GM10248 (cell line): Measurements from ENCODE around the gene CANX.

Experiments used
- CTCF ChIA-PET: fragments of 300-600 bp; sonication (Branson Sonifier 250); formaldehyde crosslinking; extraction: SDS; loops from one replicate; lab custom pipeline; 2021; ENCODE audit warnings: antibody characterized with exemption; lab: Yijun Ruan, JAX
- POLR2A ChIA-PET: fragments of 350-650 bp; sonication (Branson Sonifier 250); formaldehyde crosslinking; extraction: SDS; loops from one replicate; lab custom pipeline; 2020; ENCODE audit warnings: antibody characterized with exemption; lab: Yijun Ruan, JAX
- DNase-seq: peaks from one replicate; pipeline ENCODE4 v3.0.0; 2012; ENCODE audit errors: extremely low spot score
- TF ChIP-seq, protein P1 (sequence below): IDR thresholded peaks from 2 replicates; pipeline ENCODE4 v1.5.1; 2012; ENCODE audit warnings: mild to moderate bottlenecking, low read depth; ENCODE audit errors: extremely low read depth, missing control alignments, control extremely low read depth

The CANX gene

DNA sequence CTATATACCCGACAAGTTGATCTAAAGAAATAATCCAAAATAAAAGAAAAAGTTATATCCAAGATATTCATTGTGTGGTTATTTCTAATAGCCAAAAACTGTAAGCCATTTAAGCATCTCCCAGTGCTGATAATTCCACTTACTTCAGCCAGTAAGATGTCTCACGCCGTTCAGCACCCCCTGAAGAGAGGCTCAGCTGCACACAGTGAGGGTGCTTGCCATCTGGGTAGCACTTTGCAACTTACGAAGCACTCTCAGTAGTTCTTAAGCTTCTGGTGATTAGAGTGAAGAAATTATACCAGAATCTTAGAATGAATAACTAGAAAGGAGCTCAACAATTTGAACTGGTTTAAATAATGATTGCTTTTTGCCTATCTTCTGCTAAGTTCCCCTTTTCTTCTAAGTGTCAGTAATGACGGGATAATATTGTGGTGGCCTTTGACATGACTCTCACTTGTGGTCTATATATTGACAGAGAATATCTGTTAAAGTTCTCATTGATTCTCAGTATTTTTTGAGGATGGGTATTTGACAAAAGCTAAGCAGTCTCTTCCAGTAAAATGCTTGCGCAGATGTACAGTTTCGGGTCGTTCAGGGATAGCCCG lies 68.8 kb downstream of the CANX start:
- CTCF ChIA-PET: interaction anchor here (1.5 to 2.5 kb wide), 3 partner anchors 9 to 35 kb away, joined by 4 to 14 read pairs (median 10); no protein-coding TSS in a partner anchor
- DNase-seq: no peak
- POLR2A ChIA-PET: no interaction called here
- TF ChIP-seq, protein P1, sequence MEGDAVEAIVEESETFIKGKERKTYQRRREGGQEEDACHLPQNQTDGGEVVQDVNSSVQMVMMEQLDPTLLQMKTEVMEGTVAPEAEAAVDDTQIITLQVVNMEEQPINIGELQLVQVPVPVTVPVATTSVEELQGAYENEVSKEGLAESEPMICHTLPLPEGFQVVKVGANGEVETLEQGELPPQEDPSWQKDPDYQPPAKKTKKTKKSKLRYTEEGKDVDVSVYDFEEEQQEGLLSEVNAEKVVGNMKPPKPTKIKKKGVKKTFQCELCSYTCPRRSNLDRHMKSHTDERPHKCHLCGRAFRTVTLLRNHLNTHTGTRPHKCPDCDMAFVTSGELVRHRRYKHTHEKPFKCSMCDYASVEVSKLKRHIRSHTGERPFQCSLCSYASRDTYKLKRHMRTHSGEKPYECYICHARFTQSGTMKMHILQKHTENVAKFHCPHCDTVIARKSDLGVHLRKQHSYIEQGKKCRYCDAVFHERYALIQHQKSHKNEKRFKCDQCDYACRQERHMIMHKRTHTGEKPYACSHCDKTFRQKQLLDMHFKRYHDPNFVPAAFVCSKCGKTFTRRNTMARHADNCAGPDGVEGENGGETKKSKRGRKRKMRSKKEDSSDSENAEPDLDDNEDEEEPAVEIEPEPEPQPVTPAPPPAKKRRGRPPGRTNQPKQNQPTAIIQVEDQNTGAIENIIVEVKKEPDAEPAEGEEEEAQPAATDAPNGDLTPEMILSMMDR: no peak

DNA sequence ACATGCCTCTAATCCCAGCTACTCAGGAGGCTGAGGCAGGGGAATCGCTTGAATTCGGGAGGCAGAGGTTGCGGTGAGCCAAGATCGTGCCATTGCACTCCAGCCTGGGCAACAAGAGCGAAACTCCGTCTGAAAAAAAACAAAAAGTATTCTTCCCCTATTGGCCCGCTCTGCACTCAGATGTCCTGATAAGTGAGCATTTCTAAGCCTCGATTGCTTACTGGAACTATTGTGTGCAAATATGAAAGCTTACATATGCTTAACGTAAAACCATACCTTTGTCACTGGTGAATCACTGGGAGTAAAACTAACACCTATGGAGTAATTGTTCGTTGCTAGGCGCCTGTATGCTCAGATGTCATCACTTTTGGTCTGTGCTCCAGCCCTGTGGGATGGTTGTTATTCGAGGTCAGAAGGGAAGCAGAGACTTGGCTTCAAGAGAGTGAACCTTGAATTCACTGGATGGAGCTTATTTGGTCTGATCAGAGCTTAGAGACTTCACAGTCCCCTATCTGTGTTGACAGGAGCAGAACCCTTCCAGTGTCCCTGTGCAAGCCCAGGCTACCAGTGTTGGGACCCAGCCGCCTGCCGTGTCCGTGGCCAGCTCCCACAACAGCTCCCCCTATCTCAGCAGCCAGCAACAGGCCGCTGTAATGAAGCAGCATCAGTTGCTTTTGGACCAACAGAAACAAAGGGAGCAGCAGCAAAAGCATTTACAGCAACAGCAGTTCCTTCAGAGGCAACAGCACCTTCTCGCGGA lies 69.7 kb downstream of the CANX start:
- CTCF ChIA-PET: interaction anchor here (1.5 to 2.5 kb wide), 4 partner anchors 9 to 34 kb away, joined by 4 to 14 read pairs (median 9); no protein-coding TSS in a partner anchor
- TF ChIP-seq, protein P1: no peak
- POLR2A ChIA-PET: no interaction called here
- no peak for DNase-seq

DNA sequence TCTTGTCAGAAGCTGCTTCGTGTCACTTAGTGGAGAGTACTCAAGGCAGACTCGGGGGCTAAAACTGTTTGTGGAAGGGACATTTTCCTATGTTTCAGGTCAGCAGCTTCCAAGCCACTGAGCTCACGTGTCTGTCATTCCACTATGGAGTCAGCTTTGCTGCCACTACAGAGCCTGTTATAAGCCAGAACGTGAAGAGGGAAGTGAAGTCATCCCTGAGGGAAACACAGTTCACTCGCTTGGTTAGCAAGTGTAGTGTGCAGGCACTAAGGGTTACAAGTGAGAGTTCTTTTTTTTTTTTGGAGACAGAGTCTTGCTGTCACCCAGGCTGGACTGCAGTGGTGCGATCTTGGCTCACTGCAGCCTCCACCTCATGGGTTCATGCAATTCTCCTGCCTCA lies 70.5 kb downstream of the CANX start:
- TF ChIP-seq, protein P1: no peak
- ChIA-PET CTCF (interaction anchor here (1.7 to 2.5 kb wide), 4 partner anchors 11 to 34 kb away, joined by 4 to 14 read pairs (median 9); partner anchors contain the start of gene LTC4S), POLR2A (no interaction called here)
- no peak for DNase-seq

DNA sequence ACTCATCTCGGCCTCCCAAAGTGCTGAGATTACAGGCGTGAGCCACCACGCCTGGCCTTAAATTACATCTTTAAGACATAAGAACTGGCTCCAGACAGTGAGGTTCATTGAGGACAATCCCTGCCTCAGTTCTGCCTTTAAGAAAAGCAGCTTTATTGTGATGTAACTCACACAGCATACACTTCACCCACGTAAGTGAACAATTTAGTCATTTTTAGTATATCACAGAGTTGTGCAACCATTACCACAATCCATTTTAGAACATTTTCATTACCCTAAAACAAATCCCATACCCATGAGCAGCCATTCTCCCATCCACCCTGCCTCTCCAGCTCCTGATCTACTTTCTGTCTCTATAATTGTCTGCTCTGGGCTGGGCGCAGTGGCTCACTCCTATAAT lies 71.0 kb downstream of the CANX start:
- DNase-seq: no peak
- POLR2A ChIA-PET: no interaction called here
- CTCF ChIA-PET: interaction anchor here (1.7 to 2.0 kb wide), 2 partner anchors 11 to 24 kb away, joined by 4 to 8 read pairs; partner anchors contain the start of gene LTC4S
- TF ChIP-seq, protein P1: no peak

DNA sequence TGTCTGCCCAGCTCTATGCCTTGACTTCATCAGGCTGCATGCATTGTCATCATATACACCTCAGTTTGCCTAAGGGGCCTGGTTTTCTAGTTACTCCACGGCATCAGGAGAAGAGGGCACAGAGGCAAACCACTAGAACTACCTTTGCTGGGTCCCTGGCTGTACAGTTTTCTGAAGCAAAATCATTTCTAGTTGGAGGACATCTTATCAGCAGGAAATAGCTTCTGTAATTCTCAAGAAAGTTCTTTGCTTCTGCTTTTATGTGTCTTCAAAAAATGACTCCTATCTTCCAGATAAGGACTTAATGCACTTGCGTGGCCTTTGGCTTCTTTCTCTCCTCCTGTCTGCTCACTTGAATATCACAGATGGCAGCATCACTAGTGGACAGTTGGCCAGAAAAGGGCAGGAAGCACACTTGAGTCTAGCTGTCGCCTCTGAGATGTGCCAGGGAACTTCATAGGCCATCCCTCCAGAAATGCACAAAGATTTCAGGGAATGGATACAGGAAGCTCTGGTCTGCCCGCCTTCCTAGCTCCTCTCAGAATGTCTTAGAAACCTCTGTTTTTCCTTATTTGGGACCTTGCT lies 72.6 kb downstream of the CANX start:
- DNase-seq: no peak
- ChIA-PET POLR2A (no interaction called here), CTCF (interaction anchor here (1.0 to 1.9 kb wide), 3 partner anchors 9 to 22 kb away, joined by 4 to 12 read pairs (median 6); partner anchors contain the start of gene LTC4S)
- TF ChIP-seq, protein P1: no peak

DNA sequence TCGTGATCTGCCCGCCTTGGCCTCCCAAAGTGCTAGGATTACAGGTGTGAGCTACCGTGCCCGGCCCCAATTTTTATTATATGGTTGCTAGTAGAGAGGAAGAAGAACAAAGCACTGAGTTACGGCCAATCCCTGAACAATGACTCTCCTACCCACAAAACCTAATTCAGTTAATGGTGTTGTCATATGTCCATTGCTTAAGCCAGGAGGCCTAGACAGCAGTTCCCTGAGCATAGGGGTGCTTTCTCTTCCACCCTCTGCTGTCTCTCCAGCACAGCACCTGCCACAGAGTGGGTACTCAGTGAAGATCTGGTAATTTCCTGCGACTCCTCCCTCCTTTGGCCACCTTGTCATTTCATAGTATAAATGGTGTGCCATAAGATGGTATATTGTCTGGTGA lies 73.6 kb downstream of the CANX start:
- CTCF ChIA-PET: interaction anchor here (1.0 to 5.8 kb wide), 3 partner anchors 9 to 10 kb away, joined by 6 to 34 read pairs (median 12); no protein-coding TSS in a partner anchor
- no peak for DNase-seq
- POLR2A ChIA-PET: no interaction called here
- TF ChIP-seq, protein P1: no peak
